GM18868 (cell line): ENCODE results near the gene SLC8A2.
"Not testable (repeated sequence)": the region's sequence is repeated elsewhere in the genome, so short reads cannot be mapped to it uniquely, and the experiment has no call there.

Experiments
- ATAC-seq: cut with Tn5 transposase; IDR thresholded peaks from one replicate; pipeline ENCODE4 v1.9.1; 2021; ENCODE audit warnings: mild to moderate bottlenecking, moderate library complexity; ENCODE audit not compliant: unreplicated experiment

Gene SLC8A2

DNA sequence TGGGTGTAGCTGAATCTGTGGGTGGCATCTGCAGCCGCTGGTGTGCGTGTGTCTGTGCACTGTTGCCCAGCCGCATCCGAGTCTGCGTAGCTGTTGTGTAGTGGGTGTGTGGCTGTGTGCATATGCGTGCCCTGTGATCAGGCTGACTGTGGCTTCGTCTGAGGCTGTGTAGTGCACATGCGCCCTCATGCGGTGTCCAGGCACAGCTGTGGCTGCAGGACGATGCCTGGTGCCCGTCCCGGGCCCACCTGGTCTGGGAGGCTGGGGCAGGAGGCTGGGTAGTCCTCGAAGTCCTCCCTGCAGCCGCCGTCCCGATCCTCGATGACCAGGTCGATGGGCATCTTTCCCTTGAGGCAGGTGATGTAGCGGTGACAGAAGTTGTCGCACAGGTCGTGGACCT is 57.2 kb downstream of the SLC8A2 start:
- no peak for ATAC-seq

DNA sequence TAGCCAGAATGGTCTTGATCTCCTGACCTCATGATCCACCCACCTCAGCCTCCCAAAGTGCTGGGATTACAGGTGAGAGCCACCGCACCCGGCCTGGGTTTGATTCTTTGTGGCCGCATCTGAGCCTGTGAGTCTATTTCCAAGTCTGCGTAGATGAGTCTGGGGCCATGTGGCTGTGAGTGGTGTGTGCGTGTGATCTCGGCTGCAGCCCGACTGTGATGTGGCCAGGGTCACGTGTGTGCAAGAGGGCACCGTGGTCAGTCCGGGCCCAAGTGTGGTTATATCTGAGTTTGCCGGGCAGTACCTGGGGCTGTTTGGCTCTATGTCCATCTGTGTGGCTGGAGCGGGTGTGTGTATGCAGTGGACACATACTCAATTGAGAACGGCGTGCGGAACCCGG is 57.8 kb downstream of the SLC8A2 start:
- ATAC-seq, result no peak

DNA sequence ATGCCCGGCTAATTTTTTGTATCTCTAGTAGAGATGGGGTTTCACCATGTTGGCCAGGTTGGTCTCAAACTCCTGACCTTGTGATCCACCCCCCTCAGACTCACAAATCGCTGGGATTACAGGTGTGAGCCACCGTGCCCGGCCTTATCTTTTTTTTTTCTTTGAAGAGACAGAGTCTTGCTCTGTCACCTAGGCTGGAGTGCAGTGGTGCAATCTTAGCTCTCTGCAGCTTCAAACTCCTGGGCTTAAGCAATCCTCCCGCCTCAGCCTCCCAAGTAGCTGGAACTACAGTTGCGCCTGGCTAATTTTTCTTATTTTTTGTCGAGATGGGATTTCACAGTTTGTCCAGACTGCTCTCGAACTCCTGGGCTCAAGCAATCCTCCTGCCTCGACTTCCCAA is 60.0 kb downstream of the SLC8A2 start:
- not testable (repeated sequence) for ATAC-seq

DNA sequence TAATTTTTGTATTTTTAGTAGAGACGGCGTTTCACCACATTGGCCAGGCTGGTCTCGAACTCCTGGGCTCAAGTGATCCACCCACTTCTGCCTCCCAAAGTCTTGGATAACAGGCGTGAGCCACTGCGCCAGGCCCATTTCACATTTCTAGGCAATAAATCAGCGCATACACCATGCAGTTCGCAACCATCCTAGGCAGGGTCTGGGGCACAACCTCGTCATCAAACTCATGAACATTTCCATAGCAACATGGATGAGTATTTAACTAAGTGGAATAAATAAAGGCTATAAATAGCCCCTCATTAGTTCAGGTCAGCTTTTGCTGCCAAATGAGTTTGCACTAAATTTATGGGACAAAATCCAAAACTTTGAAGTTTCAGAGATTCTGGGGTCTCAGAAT is 60.6 kb downstream of the SLC8A2 start:
- ATAC-seq, result no peak

DNA sequence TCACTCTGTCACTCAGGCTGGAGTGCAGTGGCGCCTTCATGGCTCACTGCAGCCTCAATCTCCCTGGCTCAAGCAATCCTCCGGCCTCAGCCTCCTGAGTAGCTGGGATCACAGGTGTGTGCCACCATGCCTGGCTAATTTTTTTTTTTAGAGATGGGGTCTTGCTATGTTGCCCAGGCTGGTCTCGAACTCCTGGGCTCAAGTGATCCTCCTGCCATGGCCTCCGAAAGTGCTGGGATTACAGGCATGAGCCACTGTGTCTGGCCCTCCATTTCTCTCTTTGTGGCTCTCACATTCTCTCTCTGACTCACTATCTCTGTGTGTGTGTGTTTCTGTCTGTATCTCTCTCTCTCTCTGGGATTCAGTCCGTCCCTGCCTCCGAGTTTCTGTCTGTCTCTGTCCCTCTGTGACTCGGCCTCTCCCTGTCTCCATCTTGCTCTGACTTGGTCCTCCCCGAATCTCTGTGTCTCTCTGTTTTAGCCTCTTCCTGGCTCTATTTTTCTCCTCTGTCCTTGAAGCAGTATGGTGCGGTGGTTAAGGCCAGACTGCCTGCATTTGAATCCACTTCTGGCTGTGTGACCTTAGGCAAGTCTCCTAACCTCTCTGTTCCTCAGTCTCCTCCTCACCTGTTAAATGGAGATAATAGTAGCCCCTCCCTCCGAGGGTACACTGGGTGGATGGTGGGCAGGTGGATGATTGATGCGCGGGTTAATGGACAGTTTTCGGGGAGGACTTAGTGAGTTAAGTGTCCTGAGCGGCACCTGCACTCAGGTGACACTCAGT is 63.3 kb downstream of the SLC8A2 start:
- no peak for ATAC-seq

DNA sequence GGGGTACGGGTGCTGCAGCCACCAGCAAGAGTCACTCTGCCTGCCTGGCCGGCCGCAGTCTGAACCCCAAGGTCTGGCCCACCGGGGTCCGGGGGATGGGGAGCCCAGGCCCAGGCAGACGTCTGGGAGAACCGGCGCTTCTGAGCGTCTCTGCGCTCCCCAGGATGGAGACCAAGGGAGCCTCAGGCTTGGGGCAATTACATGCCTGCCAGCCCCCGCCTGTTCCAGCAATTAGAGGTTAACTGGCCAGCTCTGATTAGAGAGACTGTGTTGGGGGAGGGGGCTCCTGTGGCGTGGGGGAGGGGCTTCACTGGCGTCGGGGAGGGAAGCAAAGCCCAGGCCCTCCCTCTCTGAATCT is 64.3 kb downstream of the SLC8A2 start:
- no peak for ATAC-seq

DNA sequence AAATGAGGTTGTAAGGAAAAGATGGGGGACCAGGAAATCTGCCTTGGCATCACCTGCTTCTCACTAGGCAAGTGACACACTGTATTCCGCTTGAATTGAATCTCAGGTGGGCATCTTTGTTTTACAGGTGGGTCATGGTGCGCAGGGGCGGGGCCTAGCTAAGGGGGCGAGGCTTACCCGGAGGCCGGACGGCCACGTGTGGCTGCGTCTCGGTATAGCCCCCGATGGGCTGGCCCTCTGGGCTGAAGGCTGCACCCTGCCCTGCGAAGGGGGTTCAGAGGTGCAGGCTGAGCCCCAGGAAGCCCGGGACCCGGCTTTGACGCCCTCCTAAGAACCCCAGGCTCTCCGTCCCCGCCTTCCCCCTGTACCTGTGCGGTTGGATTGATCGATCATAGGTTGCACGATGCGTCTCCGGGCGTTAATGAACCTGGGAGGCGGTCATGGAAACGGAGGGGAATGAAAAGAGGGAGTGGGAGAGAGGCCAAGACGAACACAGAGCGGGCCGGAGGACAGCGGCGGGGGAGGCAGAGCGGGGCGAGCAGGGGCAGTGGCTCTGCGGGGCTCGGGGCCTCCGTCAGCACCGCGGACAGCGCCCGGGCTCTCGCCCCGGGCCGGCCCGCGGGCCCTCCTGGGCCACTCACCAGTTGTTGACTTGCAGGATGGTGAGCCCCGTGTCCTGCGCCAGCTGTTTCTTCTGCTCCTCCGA is 64.8 kb downstream of the SLC8A2 start:
- ATAC-seq, result no peak

DNA sequence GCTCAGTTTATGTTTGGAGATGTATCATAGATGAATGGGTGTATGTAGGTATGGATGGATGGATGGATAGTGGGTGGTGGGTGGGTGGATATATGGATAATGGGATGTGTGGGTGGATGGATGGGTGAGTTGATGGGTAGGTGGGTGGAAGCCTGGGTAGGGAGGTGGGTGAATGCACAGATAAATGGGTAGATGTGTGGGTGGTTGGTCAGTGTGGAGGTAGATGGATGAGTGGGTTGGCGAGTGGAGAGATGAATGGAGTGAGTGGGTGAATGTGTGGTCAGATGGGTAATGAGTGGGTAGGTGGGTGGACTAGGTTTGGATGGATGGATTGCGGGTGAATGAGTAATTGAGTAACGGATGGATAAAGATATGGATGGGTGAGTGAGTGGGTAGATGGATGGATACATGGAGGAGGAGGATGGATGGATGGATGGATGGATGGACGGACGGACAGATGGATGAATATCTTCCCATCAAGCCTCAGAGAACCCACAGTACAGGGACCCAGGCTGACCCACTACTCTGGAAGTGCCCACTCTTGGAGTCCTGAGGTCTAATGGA is 65.8 kb downstream of the SLC8A2 start:
- ATAC-seq, result no peak

DNA sequence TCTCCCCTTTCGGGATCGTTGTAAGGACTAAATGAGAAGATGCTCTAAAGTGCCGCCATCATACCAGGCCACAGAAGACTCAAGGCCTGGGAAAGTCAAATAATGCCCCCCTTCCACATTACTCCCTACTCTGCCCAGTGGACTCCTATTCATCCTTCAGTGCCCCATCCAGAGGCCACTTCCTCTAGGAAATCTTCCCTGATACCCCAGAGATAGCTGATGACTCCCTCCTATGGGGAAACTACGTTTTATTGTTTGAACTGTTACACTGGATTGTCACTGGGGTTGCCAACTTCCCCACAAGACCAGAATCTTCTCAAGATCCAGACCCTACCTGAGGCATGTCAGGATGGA is 66.5 kb downstream of the SLC8A2 start:
- no peak for ATAC-seq

DNA sequence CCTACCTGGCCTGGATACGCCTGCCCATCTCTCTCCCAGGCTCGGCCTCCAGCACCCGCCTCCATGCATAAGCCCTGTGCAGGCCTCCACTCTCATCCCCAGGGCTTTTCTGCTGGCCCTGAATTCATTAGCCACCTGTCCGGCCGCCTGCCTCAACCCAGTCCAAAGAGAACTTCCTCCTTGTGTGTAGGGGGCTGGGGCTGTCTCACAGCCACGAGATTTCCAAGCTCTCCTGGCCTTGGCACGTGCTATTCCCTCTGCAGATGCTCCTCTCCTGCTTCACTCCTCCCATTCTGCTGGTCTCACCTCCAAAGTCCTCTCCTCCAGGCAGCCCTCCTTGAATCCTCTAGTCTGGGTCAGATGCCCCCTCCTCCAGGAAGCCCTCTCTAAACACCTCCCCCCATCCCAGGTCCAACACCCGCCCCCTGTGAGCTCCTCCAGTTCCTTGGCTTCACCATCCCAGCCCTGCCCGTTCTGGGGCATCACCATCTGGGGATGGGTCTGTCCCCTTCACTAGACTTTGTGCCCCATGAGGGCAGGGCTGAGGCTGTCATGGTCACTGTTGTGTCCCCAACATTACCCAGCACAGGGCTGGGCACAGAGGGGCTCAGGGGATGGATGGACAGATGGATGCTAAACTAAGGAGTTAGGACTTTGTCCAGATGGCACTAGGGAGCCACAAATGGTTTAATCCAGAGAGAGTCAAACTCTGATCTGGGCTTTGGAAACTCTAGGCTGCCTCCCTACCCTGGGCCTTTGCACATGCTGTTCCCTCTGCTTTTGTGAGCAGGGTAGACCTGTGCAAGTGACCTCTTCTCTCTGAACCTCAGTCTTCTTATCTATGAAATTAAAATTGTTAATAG is 67.1 kb downstream of the SLC8A2 start:
- no peak for ATAC-seq

DNA sequence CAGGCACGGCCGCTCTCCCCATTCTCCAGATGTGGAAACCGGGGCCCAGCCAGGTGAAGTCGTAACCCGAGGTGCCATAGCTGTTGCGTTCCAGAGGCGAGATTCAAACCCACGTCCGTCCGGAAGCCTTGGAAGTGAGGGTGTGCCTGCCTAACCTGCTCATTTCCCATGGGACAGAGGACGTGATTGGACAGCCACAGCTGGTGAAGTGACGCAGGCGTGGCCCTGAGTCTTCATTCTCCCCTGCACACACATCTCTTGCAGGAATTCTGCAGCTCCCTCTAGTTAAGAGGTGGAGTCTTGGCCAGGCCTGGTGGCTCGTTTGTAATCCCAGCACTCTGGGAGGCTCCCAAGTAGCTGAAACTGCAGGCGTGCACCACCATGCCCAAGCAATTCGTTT is 69.2 kb downstream of the SLC8A2 start:
- no peak for ATAC-seq

DNA sequence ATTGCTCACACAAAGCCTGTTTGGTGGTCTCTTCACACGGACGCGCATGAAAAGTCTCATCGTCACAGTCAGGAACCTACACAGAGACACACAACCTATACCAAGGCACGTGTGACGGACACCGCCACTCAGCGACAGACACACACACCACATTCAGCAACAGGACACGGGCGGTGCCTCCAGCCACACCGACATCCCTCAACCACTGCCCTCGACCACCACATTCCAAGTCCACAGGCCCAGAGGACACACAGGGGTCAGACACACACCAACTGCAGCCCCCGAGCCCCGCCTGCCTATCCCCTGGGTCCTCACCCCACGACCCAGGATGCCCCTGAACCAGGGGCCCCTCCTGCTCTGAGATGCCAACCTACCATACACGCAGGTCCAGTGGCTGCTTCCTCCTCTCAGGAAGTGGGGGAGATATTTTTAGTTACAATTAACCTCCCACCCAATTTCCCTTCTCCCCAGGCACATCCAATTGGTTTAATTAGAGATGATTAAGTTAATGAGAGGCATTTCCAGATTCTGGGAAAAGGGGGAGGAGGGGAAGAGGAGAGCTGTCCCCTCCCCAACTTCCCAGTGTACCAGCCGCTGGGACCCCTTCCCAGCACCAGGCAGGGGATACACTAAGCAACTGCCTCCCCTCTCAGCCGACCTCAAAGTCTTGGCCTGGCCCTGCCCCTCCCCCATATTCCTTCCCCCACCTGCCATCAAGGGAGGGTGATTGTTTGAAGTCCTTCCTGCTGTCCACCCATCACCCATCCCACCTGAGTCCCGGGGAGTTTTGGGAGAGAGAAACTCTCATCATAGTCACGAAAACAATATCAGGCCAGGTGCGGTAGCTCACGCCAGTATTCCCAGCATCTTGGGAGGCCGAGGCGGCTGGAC is 72.7 kb downstream of the SLC8A2 start:
- ATAC-seq, result no peak

DNA sequence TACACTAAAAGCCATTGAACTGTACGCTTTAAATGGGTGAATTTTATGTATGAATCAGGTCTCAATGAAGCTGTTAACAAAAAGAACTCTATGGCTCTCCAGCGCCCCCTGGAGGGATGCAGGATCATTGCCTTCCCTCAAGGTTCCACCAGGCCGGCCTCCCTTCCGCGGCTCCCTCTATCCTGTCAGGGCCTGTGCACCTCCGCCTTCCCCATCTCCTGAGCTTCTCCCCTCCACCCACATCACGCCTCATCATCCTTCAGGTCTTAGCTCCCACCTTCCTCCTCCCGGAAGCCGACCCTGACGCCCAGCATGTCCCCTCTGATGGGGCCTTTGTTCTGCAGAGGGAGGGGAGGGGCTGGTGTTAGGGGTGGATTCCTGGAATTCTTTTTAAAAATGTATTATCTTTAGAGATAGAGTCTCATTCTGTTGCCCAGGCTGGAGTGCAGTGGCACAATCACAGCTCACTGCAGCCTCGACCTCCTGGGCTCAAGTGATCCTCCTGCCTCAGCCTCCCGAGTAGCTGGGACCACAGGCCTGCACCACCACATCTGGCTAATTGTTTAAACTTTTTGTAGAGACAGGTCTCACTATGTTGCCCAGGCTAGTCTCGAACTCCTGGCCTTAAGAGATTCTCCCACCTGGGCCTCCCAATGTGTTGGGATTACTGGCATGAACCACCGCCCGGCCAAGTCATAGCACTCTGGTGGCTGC is 80.0 kb downstream of the SLC8A2 start:
- ATAC-seq, result no peak

DNA sequence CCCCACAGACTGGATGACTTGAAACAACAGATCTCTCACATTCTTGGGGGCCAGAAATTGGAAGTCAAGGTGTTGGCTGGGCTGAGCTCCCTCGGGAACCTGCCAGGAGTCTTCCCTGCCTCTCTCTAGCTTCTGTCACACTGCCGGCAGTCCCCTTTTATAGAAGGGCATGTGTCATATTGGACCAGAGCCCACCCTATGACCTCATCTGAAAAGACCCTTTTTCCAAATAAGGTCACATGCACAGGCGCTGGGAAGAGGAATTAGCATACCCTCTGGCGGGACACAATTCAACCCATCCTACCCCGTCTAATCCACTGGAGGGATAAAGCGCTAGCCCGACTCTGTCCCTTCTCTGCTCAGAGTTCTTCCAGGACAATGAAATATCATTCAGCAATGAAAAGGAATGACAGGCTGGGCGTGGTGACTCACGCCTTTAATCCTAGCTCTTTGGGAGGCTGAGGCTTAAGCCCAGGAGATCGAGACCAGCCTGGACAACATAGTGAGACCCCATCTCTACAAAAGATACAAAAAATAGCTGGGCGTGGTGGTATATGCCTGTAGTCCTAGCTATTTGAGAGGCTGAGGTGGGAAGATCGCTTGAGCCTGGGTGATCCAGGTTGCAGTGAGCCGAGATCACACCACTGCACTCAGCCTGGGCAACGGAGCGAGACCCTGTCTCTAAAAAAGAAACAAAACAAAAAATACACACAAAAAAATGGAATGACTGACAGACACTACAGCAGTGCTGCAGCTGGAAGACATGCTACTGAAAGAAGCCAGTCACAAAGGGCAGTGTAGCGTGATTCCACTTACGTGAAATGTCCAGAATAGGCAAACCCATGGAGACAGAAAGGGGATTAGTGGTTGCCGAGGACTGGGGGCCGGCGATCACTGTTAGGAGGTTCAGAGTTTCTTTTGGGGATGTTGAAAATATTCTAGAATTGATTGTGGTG is 80.9 kb downstream of the SLC8A2 start:
- ATAC-seq, result no peak

DNA sequence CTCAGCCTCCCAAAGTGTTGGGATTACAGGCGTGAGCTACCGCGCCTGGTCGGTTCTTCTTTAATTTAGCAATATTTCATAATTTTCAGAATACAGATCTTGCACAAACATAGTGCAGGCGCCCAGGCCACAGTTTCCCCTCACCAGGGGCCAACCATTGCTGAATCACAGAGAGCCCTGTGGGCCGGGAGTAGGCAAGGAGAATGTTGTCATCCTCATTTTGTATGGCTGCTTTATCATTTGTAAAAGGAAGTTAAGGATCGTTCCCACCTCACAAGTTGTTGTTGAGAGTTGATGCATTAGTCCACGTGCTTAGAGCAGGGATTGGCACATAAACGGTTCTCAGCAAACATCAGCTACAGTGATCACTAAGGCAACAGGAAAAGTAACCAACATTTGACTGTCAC is 82.5 kb downstream of the SLC8A2 start:
- ATAC-seq, result no peak

DNA sequence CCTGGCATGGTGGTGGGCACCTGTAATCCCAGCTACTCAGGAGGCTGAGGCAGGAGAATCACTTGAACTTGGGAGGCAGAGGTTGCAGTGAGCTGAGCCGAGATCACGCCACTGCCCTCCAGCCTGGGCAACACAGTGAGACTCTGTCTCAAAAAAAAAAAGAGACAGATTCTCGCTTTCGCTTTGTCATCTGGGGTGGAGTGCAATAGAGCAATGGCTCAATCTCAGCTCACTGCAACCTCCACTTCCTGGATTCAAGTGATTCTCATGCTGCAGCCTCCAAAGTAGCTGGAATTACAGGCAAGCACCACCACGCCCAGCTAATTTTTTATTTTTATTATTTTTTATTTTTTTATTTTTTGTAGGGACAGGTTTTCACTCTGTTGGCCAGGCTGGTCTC is 83.0 kb downstream of the SLC8A2 start:
- ATAC-seq, result not testable (repeated sequence)

DNA sequence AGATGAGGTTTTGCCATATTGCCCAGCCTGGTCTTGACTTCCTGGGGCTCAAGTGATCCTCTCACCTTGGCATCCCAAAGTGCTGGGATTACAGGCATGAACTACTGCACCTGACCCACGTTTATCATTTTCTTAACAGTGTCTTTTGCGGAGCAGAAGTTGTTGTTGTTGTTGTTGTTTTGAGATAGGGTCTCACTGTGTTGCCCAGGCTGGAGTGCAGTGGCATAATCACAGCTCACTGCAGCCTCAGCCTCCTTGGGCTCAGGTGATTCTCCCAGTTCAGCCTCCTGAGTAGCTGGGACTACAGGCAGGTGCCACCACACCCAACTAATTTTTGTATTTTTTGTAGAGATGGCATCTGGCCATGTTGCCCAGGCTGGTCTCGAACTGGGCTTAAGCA is 84.1 kb downstream of the SLC8A2 start:
- not testable (repeated sequence) for ATAC-seq

DNA sequence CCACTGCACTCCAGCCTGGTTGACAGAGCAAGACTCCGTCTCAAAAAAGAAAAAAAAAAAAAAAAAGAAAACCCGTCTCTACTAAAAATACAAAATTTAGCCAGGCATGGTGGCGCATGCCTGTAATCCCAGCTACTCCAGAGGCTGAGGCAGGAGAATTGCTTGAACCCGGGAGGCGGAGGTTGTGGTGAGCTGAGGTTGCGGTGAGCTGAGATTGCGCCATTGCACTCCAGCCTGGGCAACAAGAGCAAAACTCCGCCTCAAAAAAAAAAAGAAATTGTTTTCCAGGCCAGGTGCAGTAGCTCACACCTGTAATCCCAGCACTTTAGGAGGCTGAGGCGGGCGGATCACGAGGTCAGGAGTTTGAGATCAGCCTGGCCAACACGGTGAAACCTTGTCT is 85.1 kb downstream of the SLC8A2 start:
- not testable (repeated sequence) for ATAC-seq

DNA sequence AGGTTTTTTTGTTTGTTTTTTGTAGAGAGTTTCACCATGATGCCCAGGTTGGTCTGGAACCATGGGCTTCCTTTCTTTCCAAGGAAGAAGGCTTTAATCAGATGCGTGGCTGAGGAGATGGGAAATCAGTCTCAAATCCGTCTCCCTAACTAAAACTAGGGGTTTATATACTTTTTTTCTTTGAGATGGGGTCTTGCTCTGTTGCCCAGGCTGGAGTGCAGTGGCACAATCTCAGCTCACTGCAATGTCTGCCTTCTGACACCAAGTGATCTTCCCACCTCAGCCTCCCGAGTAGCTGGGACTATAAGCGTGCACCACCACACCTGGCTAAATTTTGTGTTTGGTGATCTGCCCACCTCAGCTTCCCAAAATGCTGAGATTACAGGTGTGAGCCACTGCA is 87.2 kb downstream of the SLC8A2 start:
- not testable (repeated sequence) for ATAC-seq
